Activated CD8-positive, alpha-beta memory T cell treated with anti-CD3 and anti-CD28 coated beads, Interleukin-2, amount 50 U/mL, for 4 hours (primary cell): ENCODE data around the gene TTC21A.
A peak's percentile ranks its signal among the peaks of the same experiment; 100 is the strongest.
"Not testable (repeated sequence)": the region's sequence is repeated elsewhere in the genome, so short reads cannot be mapped to it uniquely, and the experiment has no call there.

Source experiments
- DNase-seq: peaks from one replicate; pipeline ENCODE4 v3.0.0-alpha.2; 2020

The TTC21A gene

DNA sequence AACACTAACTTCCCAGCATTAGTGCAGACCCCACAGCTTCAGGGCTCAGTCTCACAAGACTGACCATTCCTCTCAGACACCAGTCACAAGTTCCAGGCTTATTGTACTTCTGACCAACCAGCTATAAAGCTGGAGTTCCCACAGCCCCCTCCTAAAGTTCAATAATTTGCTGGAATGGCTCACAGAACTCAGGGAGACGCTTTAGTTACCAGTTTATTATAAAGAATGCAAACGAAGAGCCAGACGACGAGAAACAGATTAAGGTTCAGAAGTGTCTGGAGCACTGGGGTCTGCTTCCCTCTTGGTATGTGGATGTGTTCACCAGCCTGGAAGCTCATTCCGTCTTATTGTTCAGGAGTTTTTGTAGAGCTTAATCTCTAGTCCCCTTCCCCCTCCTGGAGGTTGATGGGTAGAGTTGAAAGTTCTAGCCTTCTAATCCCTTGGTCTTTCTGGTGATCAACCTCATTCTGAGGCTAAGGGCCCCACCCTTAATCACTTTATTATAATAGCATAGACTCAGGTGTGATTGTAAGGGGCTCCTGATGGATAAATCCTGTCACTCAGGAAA is 50.8 kb downstream of the TTC21A start:
- DNase-seq = no peak

DNA sequence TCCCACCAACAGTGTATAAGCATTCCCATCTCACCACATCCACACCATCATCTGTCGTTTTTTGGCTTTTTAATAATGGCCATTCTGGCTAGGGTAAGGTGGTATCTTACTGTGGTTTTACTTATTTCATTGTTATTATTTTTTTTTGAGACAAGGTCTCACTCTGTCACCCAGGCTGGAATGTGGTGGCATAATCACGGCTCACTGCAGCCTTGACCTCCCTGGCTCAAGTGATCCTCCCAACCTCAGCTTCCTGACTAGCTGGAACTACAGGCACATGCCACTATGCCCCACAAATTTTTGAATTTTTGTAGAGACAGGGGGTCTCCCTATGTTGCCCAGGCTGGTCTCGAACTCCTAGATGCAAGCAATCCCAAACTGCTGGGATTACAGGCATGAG is 56.9 kb downstream of the TTC21A start:
- DNase-seq = no peak

DNA sequence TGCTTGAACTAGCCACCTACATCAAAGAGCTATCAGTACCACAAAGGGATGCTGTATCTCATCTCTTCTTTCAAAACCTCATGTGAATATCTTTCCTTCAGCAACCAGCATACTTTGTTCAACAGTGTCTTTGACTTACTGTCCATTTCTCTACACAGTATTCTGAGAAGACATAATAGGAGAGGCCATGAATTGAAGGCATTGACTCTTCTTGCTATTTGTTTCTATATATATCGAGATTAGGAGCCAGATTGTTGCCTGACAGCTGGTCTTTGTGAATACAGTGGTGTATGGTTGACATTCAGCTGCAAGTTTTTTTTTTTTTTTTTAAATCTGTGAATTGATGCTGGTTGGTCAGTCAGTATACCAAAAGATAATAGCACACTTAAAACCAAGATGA is 58.0 kb downstream of the TTC21A start:
- DNase-seq = no peak

DNA sequence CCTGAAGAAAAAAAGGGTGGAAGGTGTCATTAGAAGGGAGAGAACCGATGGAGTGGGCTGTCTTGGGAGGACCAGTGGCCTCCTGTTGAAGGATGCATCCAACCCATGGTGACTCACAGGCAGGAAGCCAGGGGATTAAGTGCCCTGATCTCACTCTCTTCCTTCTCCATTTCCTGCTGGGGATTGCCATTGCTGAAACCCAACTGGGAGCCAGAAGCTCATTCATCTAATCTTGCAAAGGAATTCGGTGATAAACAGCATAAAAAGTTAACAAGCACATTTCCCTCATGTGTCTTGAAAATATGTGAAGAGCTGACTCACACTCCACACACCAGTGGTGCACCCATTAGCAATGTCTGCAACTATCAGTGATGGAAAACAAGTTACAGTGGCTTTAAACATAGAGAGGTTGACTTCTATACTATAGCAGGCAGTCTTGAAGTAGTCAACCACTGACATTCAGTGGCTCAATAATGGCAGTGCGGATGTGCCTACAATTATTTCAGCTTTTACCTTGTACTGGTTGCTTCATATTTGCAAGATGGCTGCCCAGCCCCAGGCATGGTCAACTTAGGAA is 58.7 kb downstream of the TTC21A start:
- DNase-seq = no peak

DNA sequence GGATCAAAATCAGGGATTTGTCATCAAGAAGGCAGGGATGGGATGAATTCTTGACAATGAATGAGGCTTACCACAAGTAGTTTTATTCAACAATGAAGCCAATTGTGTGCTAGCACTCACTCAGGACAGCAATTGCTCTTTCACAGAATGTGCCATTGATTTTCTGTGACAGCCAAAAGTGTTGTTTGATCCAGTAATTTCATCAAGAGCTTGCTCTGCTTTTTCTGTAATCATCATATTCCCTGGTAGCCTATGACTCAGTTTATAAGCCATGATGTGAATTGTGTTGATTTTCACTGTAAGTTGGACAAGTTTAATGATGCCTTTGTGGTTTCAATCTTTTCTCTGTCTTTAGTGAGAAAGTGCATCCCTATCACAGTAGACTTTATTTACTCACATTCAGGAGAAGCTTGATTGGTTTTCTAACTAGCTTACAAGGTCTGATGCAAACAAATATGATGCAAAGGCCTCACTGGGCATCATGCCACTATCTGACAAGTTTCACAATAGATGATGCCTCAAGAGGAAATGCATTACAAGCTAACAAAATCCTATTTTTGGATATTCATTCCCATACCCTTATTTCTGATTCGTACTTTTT is 59.6 kb downstream of the TTC21A start:
- DNase-seq = no peak

DNA sequence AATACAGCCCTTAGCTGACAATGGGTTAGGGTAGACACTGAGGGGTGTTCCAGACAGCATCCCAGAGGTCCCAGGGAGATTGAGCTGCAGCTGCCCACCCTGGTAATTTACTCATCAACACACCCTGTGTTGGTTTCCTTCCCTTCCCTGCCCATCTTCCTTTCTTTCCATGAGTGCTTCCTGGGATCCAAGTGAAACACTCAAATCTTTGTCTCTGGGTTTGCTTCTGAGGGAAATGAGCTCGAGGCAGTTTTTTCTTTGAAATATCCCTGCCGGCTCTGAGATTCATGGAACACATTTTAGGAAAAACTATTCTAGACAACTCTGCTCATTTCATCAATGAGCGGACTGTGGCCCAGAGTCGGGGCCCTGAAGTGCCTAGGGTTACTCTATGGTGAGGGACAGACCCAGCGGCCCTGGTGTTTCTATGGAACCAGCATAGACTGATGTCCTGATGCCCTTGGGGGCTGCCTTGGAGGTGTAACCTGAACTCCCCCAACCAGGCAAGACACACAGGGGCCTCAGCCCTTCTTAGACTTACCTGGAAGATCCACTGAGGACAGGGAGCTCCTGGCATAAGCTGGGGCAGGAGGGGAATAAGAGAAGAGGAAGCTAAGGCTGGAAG is 60.8 kb downstream of the TTC21A start:
- no peak for DNase-seq

DNA sequence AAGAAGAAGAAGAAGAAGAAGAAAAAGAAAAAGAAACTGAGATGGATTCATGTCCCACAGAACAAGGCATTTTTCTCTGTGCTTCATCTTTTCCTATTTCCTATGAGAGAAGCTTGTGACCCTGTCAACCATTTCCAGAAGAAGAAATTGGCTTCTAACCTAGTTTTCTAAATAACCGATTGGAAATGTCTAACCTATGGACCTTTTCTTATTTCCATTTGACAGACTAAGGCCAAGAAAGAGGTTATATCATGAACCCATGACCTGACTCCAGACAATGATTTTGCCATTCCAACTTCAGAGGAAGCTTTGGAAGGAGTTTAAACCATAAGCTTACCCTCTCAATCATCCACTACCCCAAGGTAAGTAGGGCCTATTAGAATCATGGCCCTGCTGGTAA is 62.2 kb downstream of the TTC21A start:
- no peak for DNase-seq

DNA sequence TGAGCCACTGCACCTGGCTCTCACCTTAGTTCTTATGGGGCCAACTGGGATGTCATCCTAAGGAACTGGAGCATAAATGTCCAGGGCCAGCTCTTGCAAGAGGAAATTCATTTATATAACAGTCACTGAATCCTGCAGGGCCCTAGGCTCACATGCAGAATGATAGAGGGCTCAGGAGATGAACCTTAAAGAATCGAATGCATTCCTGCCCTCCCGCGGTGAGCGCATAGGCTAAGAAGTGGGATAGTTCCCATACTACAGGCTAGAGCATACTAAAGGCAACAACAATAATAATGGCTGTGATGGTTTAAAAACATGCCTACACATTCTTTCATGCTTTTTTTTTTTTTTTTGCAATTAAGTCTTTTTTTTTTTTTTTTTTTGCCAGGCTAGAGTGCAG is 63.0 kb downstream of the TTC21A start:
- DNase-seq = no peak

DNA sequence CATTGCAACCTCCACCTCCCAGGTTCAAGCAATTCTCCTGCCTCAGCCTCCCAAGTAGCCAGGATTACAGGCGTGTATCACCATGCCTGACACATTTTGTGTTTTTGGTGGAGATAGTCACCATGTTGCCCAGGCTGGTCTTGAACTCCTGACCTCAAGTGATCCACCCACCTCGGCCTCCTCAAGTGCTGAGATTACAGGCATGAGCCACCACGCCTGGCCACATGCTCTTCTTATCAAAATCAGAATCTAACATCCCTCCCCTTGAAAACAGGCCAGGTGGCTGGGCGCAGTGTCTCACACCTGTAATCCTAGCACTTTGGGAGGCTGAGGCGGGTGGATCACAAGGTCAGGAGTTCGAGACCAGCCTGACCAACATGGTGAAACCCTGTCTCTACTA is 63.4 kb downstream of the TTC21A start:
- DNase-seq = not testable (repeated sequence)

DNA sequence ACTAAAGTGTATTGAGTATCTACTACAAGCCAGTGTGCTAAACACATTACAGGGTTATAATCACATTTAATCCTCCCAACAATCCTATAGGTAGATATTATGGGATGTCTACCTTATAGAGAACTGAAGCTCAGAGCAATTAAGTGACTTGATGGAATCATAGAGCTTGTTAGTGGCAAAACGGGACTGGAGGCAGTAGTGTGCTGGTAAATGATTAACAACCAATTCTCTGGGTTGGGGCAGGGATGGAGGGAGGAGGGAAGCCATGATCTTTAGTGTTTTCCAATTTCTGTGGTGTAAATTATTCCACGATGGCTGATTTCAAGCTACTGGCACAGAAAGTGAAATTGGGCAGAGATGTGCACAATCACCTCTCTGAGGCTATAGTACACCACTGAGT is 64.4 kb downstream of the TTC21A start:
- no peak for DNase-seq

DNA sequence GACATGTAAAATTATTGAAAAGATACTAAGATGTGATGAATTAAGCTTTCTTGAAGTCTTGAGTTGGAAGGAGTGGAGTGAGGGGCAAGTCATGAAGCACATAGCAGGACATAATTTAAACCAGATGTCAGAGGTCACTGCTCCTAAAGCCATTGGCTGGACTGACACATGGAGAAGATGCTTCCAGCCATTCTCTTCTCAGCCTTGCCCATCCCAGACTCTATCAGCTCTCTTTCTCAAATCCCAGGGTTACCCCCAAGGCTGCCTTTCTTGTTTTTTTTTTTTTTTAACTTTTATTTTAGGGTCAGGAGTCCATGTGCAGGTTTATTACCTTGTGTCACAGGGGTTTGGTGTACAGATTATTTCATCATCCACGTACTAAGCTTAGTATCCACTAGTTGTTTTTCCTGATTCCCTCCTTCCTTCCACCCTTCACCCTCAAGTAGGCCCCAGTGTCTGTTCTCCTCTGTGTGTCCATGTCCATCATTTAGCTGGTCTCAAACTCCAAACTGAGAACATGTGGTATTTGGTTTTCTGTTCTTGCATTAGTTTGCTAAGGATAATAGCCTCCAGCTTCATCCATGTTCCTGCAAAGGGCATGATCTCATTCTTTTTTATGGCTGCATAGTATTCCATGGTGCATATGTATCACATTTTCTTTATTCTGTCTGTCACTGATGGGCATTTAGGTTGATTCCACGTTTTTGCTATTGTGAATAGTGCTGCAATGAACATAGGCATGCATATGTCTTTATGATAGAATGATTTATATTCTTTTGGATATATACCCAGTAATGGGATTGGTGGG is 66.0 kb downstream of the TTC21A start:
- no peak for DNase-seq

DNA sequence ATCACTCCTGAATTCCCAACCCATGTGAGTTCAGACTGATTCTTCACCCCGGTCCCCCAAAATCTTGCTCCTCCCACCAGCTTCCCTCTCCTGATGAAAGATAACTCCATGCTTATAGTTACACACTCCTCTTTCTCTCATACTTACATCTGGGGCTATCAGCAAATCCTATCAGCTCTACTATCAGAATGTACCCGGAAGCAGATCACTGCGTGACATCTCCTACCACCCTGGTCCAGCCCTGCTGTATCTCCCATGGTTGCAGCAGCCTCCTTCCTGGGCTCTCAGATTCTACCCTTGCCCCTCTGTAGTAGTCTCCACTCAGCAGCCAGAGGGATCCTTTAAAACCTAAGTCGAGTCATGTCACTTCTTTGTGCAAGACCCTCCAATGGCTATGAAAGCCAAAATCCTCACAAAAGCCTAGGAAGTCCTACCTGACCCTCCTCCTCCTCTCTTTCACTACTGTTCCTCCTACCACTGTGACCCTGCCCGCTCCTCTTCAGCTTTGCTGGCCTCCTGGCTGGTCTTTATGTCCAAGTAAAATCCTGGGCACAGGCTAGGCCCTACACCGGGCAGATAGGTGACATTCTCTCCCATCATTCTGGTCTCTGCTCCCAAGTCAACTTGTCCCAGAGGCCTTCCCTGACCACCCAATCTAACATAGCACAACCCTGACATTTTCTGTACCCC is 68.7 kb downstream of the TTC21A start:
- DNase-seq = no peak

DNA sequence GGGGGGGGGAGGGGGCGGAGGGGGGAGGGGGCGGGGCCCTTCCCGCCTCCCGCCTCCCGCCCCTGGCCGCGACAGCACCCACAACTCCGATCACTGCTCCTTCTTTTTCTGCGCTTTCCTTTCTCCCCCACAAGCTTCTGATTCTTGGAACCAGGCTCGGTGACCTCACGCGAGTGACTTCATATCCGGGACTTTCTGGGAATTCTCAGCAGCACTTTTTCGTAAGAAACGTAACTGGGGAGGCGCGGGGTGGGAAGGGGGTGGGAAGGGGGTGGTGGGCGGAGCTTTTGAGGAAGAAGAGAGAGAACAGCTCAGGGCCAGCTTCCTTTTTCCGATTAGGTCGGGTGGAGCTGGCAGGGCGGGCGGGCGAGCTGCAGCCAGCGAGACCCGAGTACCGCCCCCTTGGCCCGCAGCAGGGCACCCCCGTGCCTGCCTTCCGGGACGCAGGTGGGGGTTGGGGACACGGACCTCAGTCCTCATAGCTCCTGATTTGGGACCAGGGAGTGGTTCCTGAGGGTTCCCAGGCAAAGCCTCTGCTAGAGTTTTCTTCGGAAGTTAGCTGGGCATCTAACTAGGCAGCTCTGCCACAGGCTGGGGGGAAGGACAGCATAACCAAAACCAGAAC is 70.3 kb downstream of the TTC21A start:
- peak; percentile 67 for DNase-seq

DNA sequence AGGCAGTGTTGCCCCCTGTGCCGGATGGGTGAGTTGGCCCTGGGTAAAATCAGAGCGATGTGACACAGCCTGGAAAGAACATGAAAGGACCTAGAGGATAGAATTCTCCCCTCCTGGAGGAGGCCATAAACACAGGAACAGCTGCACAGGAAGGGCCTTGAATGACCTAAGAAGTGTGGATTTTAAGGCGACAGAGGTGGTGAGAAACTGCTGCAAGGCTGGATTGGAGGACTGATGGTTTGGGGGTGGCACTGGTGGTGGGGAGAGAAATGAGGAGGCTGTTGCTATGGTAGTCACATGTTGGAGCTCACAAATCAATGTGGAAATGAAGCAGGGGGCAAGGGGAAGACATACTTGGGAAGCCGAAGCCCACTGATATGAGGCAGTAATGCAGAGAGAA is 71.1 kb downstream of the TTC21A start:
- DNase-seq = no peak

DNA sequence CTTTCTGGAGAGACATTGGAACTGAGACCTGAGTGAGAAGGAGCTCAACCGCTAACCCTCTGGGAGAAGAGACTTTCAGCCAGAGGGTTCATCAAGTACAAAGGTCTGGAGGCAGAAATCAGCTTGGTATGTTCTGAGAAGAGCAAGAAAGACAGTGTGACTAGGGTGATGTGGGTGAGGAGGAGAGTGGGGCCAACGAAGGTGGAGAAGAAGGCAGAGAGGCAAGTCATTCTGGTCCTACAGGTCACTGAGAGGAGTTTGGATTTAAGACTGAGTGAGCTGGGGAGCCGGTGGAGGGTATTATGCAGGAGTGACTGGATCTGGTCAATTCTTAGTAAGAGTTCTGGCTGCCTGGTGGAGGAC is 72.7 kb downstream of the TTC21A start:
- no peak for DNase-seq

DNA sequence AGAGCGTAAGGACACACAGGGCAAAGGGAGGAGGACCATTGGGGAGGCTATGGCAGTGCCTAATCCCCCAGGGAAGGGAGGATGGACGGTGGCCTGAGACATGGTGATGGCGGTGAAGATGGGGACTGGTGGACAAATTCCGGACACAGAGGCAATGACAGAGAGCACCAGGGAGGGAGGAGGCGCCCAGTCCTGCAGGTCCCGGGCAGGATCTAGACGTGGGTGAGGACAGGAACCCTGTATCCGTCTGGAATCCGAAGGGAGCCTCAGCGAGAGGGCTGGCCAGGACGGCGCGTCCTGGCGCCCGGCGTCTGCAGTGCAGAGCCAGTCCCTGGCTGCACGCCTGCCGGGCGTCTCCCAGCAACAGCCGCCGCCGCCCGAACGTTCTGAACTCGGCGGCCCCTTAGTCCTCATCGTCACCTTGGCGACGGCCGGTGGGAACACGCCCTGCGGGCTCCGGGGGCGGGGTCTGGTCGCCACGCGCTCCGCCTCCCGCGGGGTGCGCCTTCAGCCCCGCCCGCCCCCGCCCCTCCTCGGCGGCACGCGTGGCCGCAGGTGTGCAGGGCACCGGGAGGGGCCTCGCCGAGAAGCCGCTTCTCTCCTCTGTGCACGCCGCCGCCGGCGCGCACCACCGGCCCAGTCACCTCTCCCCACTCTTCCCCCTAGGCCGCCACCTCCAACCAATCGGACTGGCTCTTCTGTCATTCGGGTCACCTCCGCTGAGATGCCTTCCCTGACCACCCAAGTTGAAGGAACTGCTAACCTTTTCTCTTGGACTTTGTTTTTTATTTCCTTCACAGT is 73.3 kb downstream of the TTC21A start:
- DNase-seq = peak; percentile 90

DNA sequence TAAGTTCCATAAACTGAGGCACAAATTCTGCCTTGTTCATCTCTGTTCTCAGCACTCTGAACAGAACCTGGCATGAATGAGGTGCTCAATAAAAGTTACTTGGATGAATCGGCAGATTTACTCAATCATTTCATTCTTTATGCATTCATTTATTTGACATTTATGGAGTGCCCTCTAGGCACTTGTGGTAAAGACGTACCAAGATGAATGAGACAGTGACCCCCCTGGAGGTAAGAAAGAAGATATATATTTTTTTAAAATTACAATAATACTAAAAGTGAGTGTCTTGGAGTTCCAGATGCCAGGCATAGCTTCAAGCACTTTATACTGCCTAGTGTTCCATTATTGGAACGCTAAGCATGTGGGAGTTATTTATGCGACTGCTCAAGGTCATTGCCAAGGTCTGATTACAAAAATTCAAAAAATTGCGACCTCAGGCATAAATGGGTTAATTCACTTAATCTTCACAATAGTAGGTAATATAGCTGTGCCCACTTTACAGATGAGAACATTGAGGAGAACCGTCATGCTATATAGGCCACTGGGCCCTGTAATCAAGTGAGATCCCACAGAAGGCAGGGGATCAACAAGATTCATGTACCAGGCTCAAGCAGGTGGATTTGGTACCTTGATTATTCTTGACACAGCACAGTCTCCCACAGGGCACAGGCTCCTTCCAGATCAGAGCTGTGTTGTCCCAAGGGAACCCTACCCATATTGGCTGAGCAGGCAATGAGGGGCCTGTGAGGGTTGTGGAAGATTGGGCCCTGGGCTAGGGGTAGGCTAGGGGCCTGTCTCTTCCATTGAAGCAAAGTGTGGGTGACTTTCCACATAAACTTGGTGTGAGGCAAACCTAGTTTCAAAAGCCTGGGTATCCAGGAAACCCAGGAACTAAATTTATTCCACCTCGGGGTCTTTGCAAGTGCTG is 74.2 kb downstream of the TTC21A start:
- DNase-seq = no peak

DNA sequence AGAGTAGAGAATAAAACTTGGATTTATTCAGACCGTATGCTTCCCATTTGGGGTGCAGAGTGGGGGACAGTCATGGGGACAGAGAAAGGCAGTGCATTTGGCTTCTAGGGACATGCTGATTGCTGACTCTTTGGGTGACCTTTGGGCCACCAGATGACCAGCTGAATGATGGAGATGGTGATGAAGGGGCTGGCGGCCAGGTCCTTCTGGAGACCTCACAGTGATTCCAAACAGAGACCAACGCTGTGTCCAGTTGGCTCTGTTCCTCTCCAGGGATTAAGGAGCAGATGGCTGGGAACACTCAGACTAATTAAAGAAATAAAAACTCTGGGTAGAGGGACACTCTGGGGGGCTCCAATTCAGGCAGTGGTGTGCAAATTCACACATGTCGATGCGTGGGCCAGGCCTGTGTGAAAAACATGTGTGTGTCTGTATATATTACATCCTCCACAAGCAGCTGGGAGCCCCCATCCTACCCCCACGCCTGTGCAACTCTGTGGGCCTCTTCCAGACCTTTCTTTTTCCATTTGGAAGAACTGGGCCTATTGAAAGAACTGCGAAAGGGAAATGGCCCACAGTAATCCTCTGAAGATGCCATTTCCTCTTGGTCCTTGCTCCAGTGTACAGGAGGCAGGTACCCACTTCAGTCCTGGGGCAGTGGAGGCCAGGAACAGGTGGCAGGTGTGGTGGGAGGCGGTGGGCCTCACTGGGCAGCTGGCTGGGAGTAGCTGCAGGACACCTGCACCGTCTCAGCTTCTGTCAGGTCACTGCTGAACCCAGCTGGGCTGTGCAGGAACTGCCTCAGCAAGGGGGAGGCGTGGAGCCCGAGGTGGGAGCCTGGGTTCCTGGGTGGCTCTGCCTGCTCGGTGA is 76.0 kb downstream of the TTC21A start:
- no peak for DNase-seq
